Smooth muscle cell (in vitro differentiated cells): ENCODE measurements around the gene CMSS1. TPM values are rescaled to one million over a fixed set of nuclear protein-coding genes. Genes with fewer than 3 reads are reported as not detected.

ENCODE experiments used
- DNase-seq: peaks from one replicate; lab custom pipeline; 2025; ENCODE audit not compliant: unreplicated experiment; lab: John Stamatoyannopoulos, UW
- H2AFZ ChIP-seq: fragments of 200-600 bp; sonication (generic); 2 replicates; pipeline ENCODE4 v1.6.0; 2016; ENCODE audit warnings: antibody characterized with exemption, low read depth, mild to moderate bottlenecking
- H3F3A ChIP-seq: fragments of 200-600 bp; sonication (generic); 2 replicates; pipeline ENCODE4 v1.6.0; 2017; ENCODE audit warnings: antibody characterized with exemption, low read depth
- H3K27ac ChIP-seq: fragments of 200-600 bp; sonication (generic); 2 replicates; pipeline ENCODE4 v1.5.1; 2016; ENCODE audit warnings: low read depth, mild to moderate bottlenecking
- H3K27me3 ChIP-seq: fragments of 200-600 bp; sonication (generic); 2 replicates; pipeline ENCODE4 v1.6.1; 2016; ENCODE audit warnings: low read depth, mild to moderate bottlenecking
- H3K36me3 ChIP-seq: fragments of 200-600 bp; sonication (generic); 2 replicates; pipeline ENCODE4 v1.5.1; 2016; ENCODE audit warnings: low read depth
- H3K4me1 ChIP-seq: fragments of 200-600 bp; sonication (generic); 2 replicates; pipeline ENCODE4 v1.5.1; 2016; ENCODE audit warnings: low read depth
- H3K4me2 ChIP-seq: fragments of 200-600 bp; sonication (generic); 2 replicates; pipeline ENCODE4 v1.6.0; 2016; ENCODE audit warnings: mild to moderate bottlenecking
- H3K4me3 ChIP-seq: fragments of 200-600 bp; sonication (generic); 2 replicates; pipeline ENCODE4 v1.5.1; 2016; ENCODE audit warnings: mild to moderate bottlenecking
- H3K79me2 ChIP-seq: fragments of 200-600 bp; sonication (generic); 2 replicates; pipeline ENCODE4 v1.6.0; 2016; ENCODE audit warnings: low read depth, mild to moderate bottlenecking
- H3K9ac ChIP-seq: fragments of 200-600 bp; sonication (generic); 2 replicates; pipeline ENCODE4 v1.6.0; 2016; ENCODE audit warnings: low read depth
- H3K9me3 ChIP-seq: fragments of 200-600 bp; sonication (generic); replicated peaks from 2 replicates; pipeline ENCODE4 v1.5.1; 2016; ENCODE audit warnings: low read depth
- H4K20me1 ChIP-seq: fragments of 200-600 bp; sonication (generic); 2 replicates; pipeline ENCODE4 v1.6.0; 2016; ENCODE audit warnings: low read depth
- CTCF ChIP-seq: fragments of 200-600 bp; sonication (generic); IDR thresholded peaks from 2 replicates; pipeline ENCODE4 v1.5.1; 2017; ENCODE audit warnings: borderline replicate concordance, mild to moderate bottlenecking, antibody characterized with exemption; ENCODE audit not compliant: insufficient read depth, poor library complexity, severe bottlenecking
- WGBS: methylation state at CpG from one replicate; pipeline ENCODE4 v1.1.7; 2016; ENCODE audit warnings: low lambda C conversion rate; 5-methylcytosine and 5-hydroxymethylcytosine counted together
- polyA plus RNA-seq: library from polyadenylated mRNA; unstranded; fragments of >200 nt; fragmentation: Nextera tagmentation; extraction: Ambion mirVana; gene quantifications from 2 replicates; pipeline ENCODE4 v1.2.1, GENCODE V29; 2016
- total RNA-seq: library from RNA; depleted of rRNA; stranded (reverse); fragments of >200 nt; gene quantifications from 2 replicates; pipeline ENCODE4 v1.2.3, GENCODE V29; 2014

The CMSS1 gene
- total and polyA plus RNA-seq, 2 experiments from 2014 or later, result 19.2 to 24.1 TPM

GRCh38 chr3:100023595-100023994 is 205.9 kb downstream of the CMSS1 start:
- Histone ChIP-seq H2AFZ (no peak overlapping the region), H3K27me3 (no peaks in the 10 kb centered on the region), H3F3A (no peaks in the 10 kb centered on the region), H3K79me2 (no peaks in the 10 kb centered on the region), H3K36me3 (no peaks in the 10 kb centered on the region), H3K4me2 (peak overlapping the region; percentile 12), H3K9ac (peak overlapping the region; percentile 52), H4K20me1 (no peaks in the 10 kb centered on the region), H3K4me3 (no peak overlapping the region), H3K27ac (peak overlapping the region; percentile 87), H3K9me3 (no peaks in the 10 kb centered on the region), H3K4me1 (no peaks in the 10 kb centered on the region)
- WGBS, result 74% methylated on average over 1 of the region's 1 CpG
- no peak for DNase-seq
- no peak for TF ChIP-seq CTCF

- H4K20me1 ChIP-seq, result no peaks in the 10 kb centered on the region
- no peak for TF ChIP-seq CTCF
- peak overlapping the region; percentile 17 for H2AFZ ChIP-seq
- H3K79me2 ChIP-seq, result no peaks in the 10 kb centered on the region
- H3K4me3 ChIP-seq, result no peak overlapping the region
- H3K27ac ChIP-seq, result peak overlapping the region; percentile 87
- H3K9ac ChIP-seq, result no peak overlapping the region
- H3F3A ChIP-seq, result no peaks in the 10 kb centered on the region
- H3K27me3 ChIP-seq, result no peaks in the 10 kb centered on the region
- H3K4me1 ChIP-seq, result peaks cover 5% of the 10 kb centered on the region
- no peaks in the 10 kb centered on the region for H3K36me3 ChIP-seq
- H3K4me2 ChIP-seq, result no peak overlapping the region
- DNase-seq, result no peak
- H3K9me3 ChIP-seq, result no peaks in the 10 kb centered on the region
- WGBS, result 70% methylated on average over 7 of the region's 7 CpGs
Measured at GRCh38 chr3:100024520-100025303, 207.1 kb downstream of the CMSS1 start.

- no peaks in the 10 kb centered on the region for H3K27me3 ChIP-seq
- no peak overlapping the region for H2AFZ ChIP-seq
- no peak for DNase-seq
- no peaks in the 10 kb centered on the region for H3K36me3 ChIP-seq
- no peaks in the 10 kb centered on the region for H3K79me2 ChIP-seq
- peaks cover 14% of the 10 kb centered on the region for H3K4me1 ChIP-seq
- peaks cover 9% of the 10 kb centered on the region for H3F3A ChIP-seq
- H3K27ac ChIP-seq, result no peak overlapping the region
- no peak overlapping the region for H3K4me3 ChIP-seq
- no peaks in the 10 kb centered on the region for H4K20me1 ChIP-seq
- no peaks in the 10 kb centered on the region for H3K9me3 ChIP-seq
- no peak for TF ChIP-seq CTCF
- H3K4me2 ChIP-seq, result no peak overlapping the region
- H3K9ac ChIP-seq, result no peak overlapping the region
- 81% methylated on average over 1 of the region's 1 CpG for WGBS
Measured at GRCh38 chr3:100027321-100027720, 209.7 kb downstream of the CMSS1 start.

GRCh38 chr3:100029052-100029451 is 211.4 kb downstream of the CMSS1 start:
- no peaks in the 10 kb centered on the region for H3K9me3 ChIP-seq
- H3K9ac ChIP-seq, result no peak overlapping the region
- 91% methylated on average over 1 of the region's 1 CpG for WGBS
- no peaks in the 10 kb centered on the region for H3K36me3 ChIP-seq
- peaks cover 25% of the 10 kb centered on the region for H3K4me1 ChIP-seq
- DNase-seq, result no peak
- H4K20me1 ChIP-seq, result no peaks in the 10 kb centered on the region
- no peak for TF ChIP-seq CTCF
- peak overlapping the region; percentile 73 for H3K27ac ChIP-seq
- H3K4me3 ChIP-seq, result no peak overlapping the region
- peak overlapping the region; percentile 27 for H3K4me2 ChIP-seq
- H3K79me2 ChIP-seq, result no peaks in the 10 kb centered on the region
- no peaks in the 10 kb centered on the region for H3K27me3 ChIP-seq
- no peak overlapping the region for H2AFZ ChIP-seq
- peaks cover 20% of the 10 kb centered on the region for H3F3A ChIP-seq
